Left lung (tissue), 10 donors: ENCODE results near the gene SLC40A1. TPM values are rescaled to one million over a fixed set of nuclear protein-coding genes. Genes with fewer than 3 reads are reported as not detected.

Experiments used
- ATAC-seq: fragments of 200-7000 bp; cut with Tn5 transposase; one replicate; pipeline ENCODE4 v1.9.1; 2020; ENCODE audit warnings: moderate library complexity
- DNase-seq, 4 donors: peaks; one replicate each; pipeline ENCODE4 v3.0.0-alpha.2; 2013 to 2020
- H3K27ac ChIP-seq, 2 donors: fragments of 200-600 bp; sonication (generic) in 1 of 2; one replicate each; pipeline versions ENCODE4 v1.5.0 to v1.8.0; 2020 to 2021
- H3K27me3 ChIP-seq, 2 donors: fragments of 200-600 bp; sonication (generic) in 1 of 2; one replicate each; pipeline versions ENCODE4 v1.5.0 to v1.8.0; 2020 to 2021
- H3K36me3 ChIP-seq, 2 donors: fragments of 200-600 bp; sonication (generic) in 1 of 2; one replicate each; pipeline versions ENCODE4 v1.5.0 to v1.8.0; 2020 to 2021
- H3K4me1 ChIP-seq, 2 donors: fragments of 200-600 bp; one replicate each; pipeline ENCODE4 v1.8.0; 2021
- H3K4me3 ChIP-seq, 2 donors: fragments of 200-600 bp; sonication (generic) in 1 of 2; one replicate each; pipeline versions ENCODE4 v1.5.0 to v1.8.0; 2020 to 2021; ENCODE audit warnings: mild to moderate bottlenecking in 1 of 2
- H3K9me3 ChIP-seq, 2 donors: fragments of 200-600 bp; sonication (generic) in 1 of 2; one replicate each; pipeline versions ENCODE4 v1.5.0 to v1.8.0; 2020 to 2021
- CTCF ChIP-seq, 2 donors: fragments of 200-600 bp; sonication (generic) in 1 of 2; IDR thresholded peaks; one replicate each; pipeline versions ENCODE4 v1.5.0 to v1.8.0; 2021; ENCODE audit warnings: antibody characterized with exemption in 2 of 2
- intact Hi-C, 2 donors: fragments of 100-400 bp; cut with DNase I; formaldehyde crosslinking; loops; one replicate each; pipeline versions ENCODE4 v1.11.2 to v1.14.2; 2022
- polyA plus RNA-seq, 6 donors: library from polyadenylated mRNA; unstranded; fragments of 120-200 nt; gene quantifications; one replicate each; pipeline ENCODE4 v1.2.1, GENCODE V29; 2013; ENCODE audit not compliant: insufficient read length in 6 of 6
- total RNA-seq, 2 donors: library from RNA; stranded (reverse); fragmentation: NEBNext Ultra II Directional; extraction: Animal tissue kit (Norgen Biotek cat#: 25700); gene quantifications; one replicate each; pipeline ENCODE4 v1.2.1, GENCODE V29; 2021
- donor health status: DM: no; HTN: yes; CAD: no.
- donor health status: DM: no; HTN: no; CAD: no.

Gene SLC40A1
- total and polyA plus RNA-seq, 8 donors = 104 to 242 (median 212) TPM

DNA sequence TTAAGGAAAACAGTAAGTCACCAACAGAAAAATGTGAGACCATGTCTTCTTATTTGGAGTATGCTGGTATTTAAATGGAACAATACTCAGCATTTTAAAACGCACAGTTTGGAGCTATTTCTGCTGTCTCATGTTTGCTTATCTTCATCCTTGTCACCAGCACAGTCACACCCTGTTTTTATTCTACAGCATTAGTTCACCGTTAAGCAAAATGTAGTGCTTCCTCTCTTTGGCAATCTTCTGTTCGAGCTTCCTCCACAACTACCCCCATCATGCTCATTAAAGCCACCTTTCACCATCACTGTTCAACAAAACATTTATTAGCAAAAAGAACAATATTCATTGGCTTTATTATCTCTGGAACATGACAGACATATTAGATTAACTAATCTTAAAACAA, 64.0 kb downstream of the SLC40A1 start:
- Histone ChIP-seq H3K4me3 (no peak overlapping the region), H3K36me3 (no peaks in the 10 kb centered on the region), H3K9me3 (no peaks in the 10 kb centered on the region), H3K4me1 (peaks cover 1 to 22% of the 10 kb centered on the region in 2 donors), H3K27me3 (no peaks in the 10 kb centered on the region), H3K27ac (peak overlapping the region in 1 of 2 donors; percentile 19)
- TF ChIP-seq CTCF (IDR thresholded peaks at IDR 0.05) = no peak
- no peak for DNase-seq
- no peak for ATAC-seq
- intact Hi-C loops = no loop called here

DNA sequence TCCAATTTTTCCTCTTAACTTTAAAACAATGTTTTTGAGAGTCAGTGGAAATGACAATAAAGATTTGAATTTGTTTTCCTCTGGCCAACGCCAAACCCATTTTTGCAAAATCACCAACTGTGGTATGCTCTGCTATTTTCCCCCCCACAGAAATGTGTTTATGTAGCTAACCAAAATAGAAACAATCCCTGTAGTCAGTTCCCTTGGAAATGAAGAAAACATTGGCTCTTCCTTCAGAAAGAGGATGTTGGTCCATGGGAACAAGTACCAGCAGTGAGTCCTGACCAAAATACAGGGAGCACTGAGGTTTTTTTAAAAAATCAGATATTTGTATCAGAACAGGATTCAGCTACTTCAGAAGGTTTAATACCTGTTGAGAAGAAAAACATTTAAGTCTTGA, 65.3 kb downstream of the SLC40A1 start:
- no peak for DNase-seq

DNA sequence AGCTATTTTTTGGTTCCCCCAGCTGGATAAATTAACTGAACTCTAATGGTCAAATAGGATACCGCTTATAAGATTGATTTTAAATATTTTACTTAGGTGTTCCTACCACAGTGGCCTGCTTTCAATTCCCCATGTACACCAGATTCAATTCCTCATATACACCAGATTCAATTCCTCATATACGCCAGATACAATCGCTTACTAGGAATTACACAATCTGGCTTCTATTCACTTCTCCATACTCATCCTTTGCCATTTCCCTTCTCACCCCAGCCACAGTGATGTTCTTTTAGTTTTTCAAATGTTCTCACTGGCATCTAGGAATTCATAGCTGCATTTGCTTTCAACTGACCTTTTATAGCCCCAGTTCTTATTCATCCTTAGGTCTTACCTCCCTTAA, 66.5 kb downstream of the SLC40A1 start:
- Histone ChIP-seq H3K27ac (peak overlapping the region in 1 of 2 donors; percentile 46), H3K4me3 (no peak overlapping the region), H3K36me3 (no peaks in the 10 kb centered on the region), H3K4me1 (peaks cover 0 to 22% of the 10 kb centered on the region in 2 donors), H3K9me3 (no peaks in the 10 kb centered on the region), H3K27me3 (no peaks in the 10 kb centered on the region)
- intact Hi-C loops = no loop called here
- DNase-seq (no peak), ATAC-seq (peak; percentile 67)
- no peak for TF ChIP-seq CTCF (IDR thresholded peaks at IDR 0.05)

More for the DNA sequence above, 65.3 kb downstream of the SLC40A1 start:
- Histone ChIP-seq H3K9me3 (no peaks in the 10 kb centered on the region), H3K27ac (peak overlapping the region in 1 of 2 donors; percentile 46), H3K4me3 (no peak overlapping the region), H3K4me1 (peaks cover 0 to 22% of the 10 kb centered on the region in 2 donors), H3K36me3 (no peaks in the 10 kb centered on the region), H3K27me3 (no peaks in the 10 kb centered on the region)
- intact Hi-C loops = no loop called here
- ATAC-seq = peak; percentile 56
- TF ChIP-seq CTCF (IDR thresholded peaks at IDR 0.05) = no peak

GRCh38 chr2:189512879-189513278, 67.7 kb downstream of the SLC40A1 start:
- Histone ChIP-seq H3K36me3 (no peaks in the 10 kb centered on the region), H3K4me3 (no peak overlapping the region), H3K27ac (no peak overlapping the region), H3K4me1 (peaks cover 0 to 22% of the 10 kb centered on the region in 2 donors), H3K27me3 (no peaks in the 10 kb centered on the region), H3K9me3 (no peaks in the 10 kb centered on the region)
- no peak for DNase-seq
- TF ChIP-seq CTCF (IDR thresholded peaks at IDR 0.05) = no peak
- no peak for ATAC-seq
- intact Hi-C loops = no loop called here

DNA sequence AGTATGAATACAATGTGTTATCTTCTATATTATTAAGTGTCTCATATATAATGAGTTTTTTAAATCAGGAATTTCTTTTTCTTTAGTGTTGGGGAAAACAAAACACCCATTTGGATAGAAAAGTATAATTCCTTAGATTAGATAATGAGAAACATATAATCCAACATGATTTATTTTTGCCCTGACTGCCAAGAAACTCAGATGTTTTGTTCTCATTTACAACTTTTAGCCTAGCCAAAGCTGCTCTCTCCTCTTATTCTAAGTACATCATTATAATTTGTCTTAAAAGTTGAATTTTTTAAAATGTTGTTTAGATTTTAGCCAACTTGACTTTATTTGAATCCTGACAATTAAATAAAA, 68.6 kb downstream of the SLC40A1 start:
- H3K4me3 ChIP-seq = no peak overlapping the region
- H3K27ac ChIP-seq = peak overlapping the region in 1 of 2 donors; percentile 14
- DNase-seq (no peak), ATAC-seq (no peak)
- no peak for TF ChIP-seq CTCF (IDR thresholded peaks at IDR 0.05)
- no peaks in the 10 kb centered on the region for H3K36me3 ChIP-seq
- H3K9me3 ChIP-seq = no peaks in the 10 kb centered on the region
- peaks cover 0 to 22% of the 10 kb centered on the region in 2 donors for H3K4me1 ChIP-seq
- H3K27me3 ChIP-seq = no peaks in the 10 kb centered on the region
- intact Hi-C loops = no loop called here
